Choroid plexus epithelial cell (primary cell): ENCODE measurements around the gene TRAPPC8.
"Not testable (repeated sequence)": the region's sequence is repeated elsewhere in the genome, so short reads cannot be mapped to it uniquely, and the experiment has no call there.

Experiments used
- DNase-seq: peaks from one replicate; pipeline ENCODE4 v3.0.0-alpha.2; 2010; ENCODE audit warnings: low read depth
- H3K4me3 ChIP-seq: 2 replicates; pipeline ENCODE4 v1.5.1; 2011; ENCODE audit warnings: low read depth, mild to moderate bottlenecking, control low read depth, low read length, moderate library complexity
- CTCF ChIP-seq: conservative IDR thresholded peaks from 2 replicates; pipeline ENCODE4 v1.5.1; 2011; ENCODE audit warnings: low read depth, mild to moderate bottlenecking, control low read depth, inconsistent platforms, low read length, moderate library complexity

TRAPPC8 gene

GRCh38 chr18:31920277-31920676 is 22.7 kb downstream of the TRAPPC8 start:
- TF ChIP-seq CTCF = no peak

GRCh38 chr18:31919366-31919765 is 23.6 kb downstream of the TRAPPC8 start:
- not testable (repeated sequence) for DNase-seq, H3K4me3 ChIP-seq

More at GRCh38 chr18:31920277-31920676, 22.7 kb downstream of the TRAPPC8 start:
- no peak overlapping the region for H3K4me3 ChIP-seq
- no peak for DNase-seq

GRCh38 chr18:31918733-31919132 is 24.2 kb downstream of the TRAPPC8 start:
- no peak for TF ChIP-seq CTCF

GRCh38 chr18:31901063-31901462 is 41.9 kb downstream of the TRAPPC8 start:
- no peak overlapping the region for H3K4me3 ChIP-seq
- no peak for DNase-seq
- TF ChIP-seq CTCF = no peak

More at GRCh38 chr18:31918733-31919132, 24.2 kb downstream of the TRAPPC8 start:
- no peak for DNase-seq
- H3K4me3 ChIP-seq = no peak overlapping the region

GRCh38 chr18:31899771-31900170 is 43.2 kb downstream of the TRAPPC8 start:
- DNase-seq, H3K4me3 ChIP-seq: not testable (repeated sequence)

GRCh38 chr18:31892936-31893335 is 50.0 kb downstream of the TRAPPC8 start:
- no peak for TF ChIP-seq CTCF
- no peak overlapping the region for H3K4me3 ChIP-seq
- DNase-seq = no peak

- no peak overlapping the region for H3K4me3 ChIP-seq
- no peak for TF ChIP-seq CTCF
- DNase-seq = no peak
These were observed 51.4 kb downstream of the TRAPPC8 start for GRCh38 chr18:31891566-31891965.

GRCh38 chr18:31884020-31884419 is 58.9 kb downstream of the TRAPPC8 start:
- DNase-seq = no peak
- no peak overlapping the region for H3K4me3 ChIP-seq
- no peak for TF ChIP-seq CTCF
